ENCODE measurements around the gene BMI1. TPM values are rescaled to one million over a fixed set of nuclear protein-coding genes. Genes with fewer than 3 reads are reported as not detected.

BMI1 gene
- total and polyA plus RNA-seq, 8 donors = 10.6 to 33.9 (median 22.0) TPM

Other genes starting within 250 kb of the BMI1 start
- gene EBLN1, start 103.1 kb upstream of the BMI1 start, total RNA-seq = not detected
- not detected for gene EBLN1, start 103.1 kb upstream of the BMI1 start, polyA plus RNA-seq
- 10 to 100 TPM; 27.9 to 43.0 (median 34.6) TPM for gene COMMD3, start 4.7 kb upstream of the BMI1 start, total RNA-seq
- 10 to 100 TPM; 47.6 to 60.4 TPM for gene COMMD3, start 4.7 kb upstream of the BMI1 start, polyA plus RNA-seq
- gene SPAG6, start 24.4 kb downstream of the BMI1 start, total RNA-seq = under 1 TPM in 5 of 6 donors, not detected in 1; 0.08 to 0.47 (median 0.34) TPM
- 1 to 10 TPM in 1 of 2 donors, under 1 TPM in 1; 0.53 to 1.3 TPM for gene SPAG6, start 24.4 kb downstream of the BMI1 start, polyA plus RNA-seq

Data from pancreas (tissue), 8 donors.